Trophoblast cell (in vitro differentiated cells and primary cell): Measurements from ENCODE around the gene LRRC41.
"Not testable (repeated sequence)": the region's sequence is repeated elsewhere in the genome, so short reads cannot be mapped to it uniquely, and the experiment has no call there.

Source experiments
- DNase-seq, 2 donors: peaks; one replicate each; pipeline ENCODE4 v3.0.0-alpha.2; 2016
- H2AFZ ChIP-seq: 2 replicates; pipeline ENCODE4 v1.6.1; 2013; ENCODE audit warnings: low read length, moderate library complexity, mild to moderate bottlenecking; ENCODE audit not compliant: insufficient read depth, poor library complexity
- H2AK5ac ChIP-seq: 2 replicates; pipeline ENCODE4 v1.6.1; 2013; ENCODE audit warnings: mild to moderate bottlenecking, low read length
- H2BK120ac ChIP-seq: 2 replicates; pipeline ENCODE4 v1.6.1; 2013; ENCODE audit warnings: low read length, mild to moderate bottlenecking, moderate library complexity; ENCODE audit not compliant: insufficient read depth, poor library complexity
- H2BK12ac ChIP-seq: 2 replicates; pipeline ENCODE4 v1.6.1; 2013; ENCODE audit warnings: mild to moderate bottlenecking, low read length, moderate library complexity
- H2BK5ac ChIP-seq: 2 replicates; pipeline ENCODE4 v1.6.1; 2013; ENCODE audit warnings: low read length, low read depth, moderate library complexity, mild to moderate bottlenecking; ENCODE audit not compliant: poor library complexity
- H3K14ac ChIP-seq: 2 replicates; pipeline ENCODE4 v1.6.1; 2013; ENCODE audit warnings: mild to moderate bottlenecking, low read length
- H3K18ac ChIP-seq: 2 replicates; pipeline ENCODE4 v1.6.1; 2013; ENCODE audit warnings: mild to moderate bottlenecking, low read length
- H3K23ac ChIP-seq: 2 replicates; pipeline ENCODE4 v1.6.1; 2013; ENCODE audit warnings: low read length
- H3K27ac ChIP-seq: 2 replicates; pipeline ENCODE4 v1.5.1; 2013; ENCODE audit warnings: low read depth, mild to moderate bottlenecking, inconsistent platforms, low read length, moderate library complexity
- H3K27me3 ChIP-seq: 2 replicates; pipeline ENCODE4 v1.6.1; 2013; ENCODE audit warnings: inconsistent platforms, mild to moderate bottlenecking, low read length, moderate library complexity; ENCODE audit not compliant: insufficient read depth
- H3K36me3 ChIP-seq, 2 experiments: 1 replicate in 1 of 2; 2 replicates in 1 of 2; pipeline ENCODE4 v1.6.1; 2013; ENCODE audit warnings: low read length in 2 of 2, mild to moderate bottlenecking in 2 of 2, moderate library complexity in 1 of 2; ENCODE audit not compliant: insufficient read depth in 2 of 2, control insufficient read depth in 1 of 2
- H3K4ac ChIP-seq: 2 replicates; pipeline ENCODE4 v1.6.1; 2013; ENCODE audit warnings: low read depth, mild to moderate bottlenecking, low read length, moderate library complexity
- H3K4me1 ChIP-seq, 2 experiments: 1 replicate in 1 of 2; 2 replicates in 1 of 2; pipeline ENCODE4 v1.6.1; 2013; ENCODE audit warnings: low read length in 2 of 2, mild to moderate bottlenecking in 2 of 2, moderate library complexity in 1 of 2; ENCODE audit not compliant: insufficient read depth in 2 of 2, control insufficient read depth in 1 of 2
- H3K4me2 ChIP-seq: 2 replicates; pipeline ENCODE4 v1.6.1; 2013; ENCODE audit warnings: inconsistent platforms, mild to moderate bottlenecking, low read length, moderate library complexity
- H3K4me3 ChIP-seq: 2 replicates; pipeline ENCODE4 v1.5.1; 2013; ENCODE audit warnings: mild to moderate bottlenecking, low read depth, low read length, inconsistent platforms
- H3K79me1 ChIP-seq: one replicate; pipeline ENCODE4 v1.6.1; 2013; ENCODE audit warnings: low read length
- H3K79me2 ChIP-seq: 2 replicates; pipeline ENCODE4 v1.6.1; 2013; ENCODE audit warnings: low read length, mild to moderate bottlenecking; ENCODE audit not compliant: control insufficient read depth, insufficient read depth, poor library complexity
- H3K9ac ChIP-seq: 2 replicates; pipeline ENCODE4 v1.6.1; 2013; ENCODE audit warnings: mild to moderate bottlenecking, low read length
- H3K9me3 ChIP-seq: 2 replicates; pipeline ENCODE4 v1.6.1; 2013; ENCODE audit warnings: low read depth, mild to moderate bottlenecking, control low read depth, inconsistent platforms, low read length; ENCODE audit not compliant: insufficient read depth
- H4K12ac ChIP-seq: 2 replicates; pipeline ENCODE4 v1.6.1; 2013; ENCODE audit warnings: low read depth, mild to moderate bottlenecking, low read length, moderate library complexity
- H4K8ac ChIP-seq: 2 replicates; pipeline ENCODE4 v1.6.1; 2013; ENCODE audit warnings: low read depth, mild to moderate bottlenecking, low read length, moderate library complexity
- H4K91ac ChIP-seq: one replicate; pipeline ENCODE4 v1.6.1; 2013; ENCODE audit warnings: low read depth, mild to moderate bottlenecking, low read length, moderate library complexity
- WGBS: extraction: QIAGEN DNeasy Blood & Tissue Kit; methylation state at CpG from one replicate; pipeline ENCODE4 v1.1.7; 2013; ENCODE audit warnings: missing lambda C conversion rate; ENCODE audit not compliant: insufficient read length, insufficient coverage; ENCODE audit errors: extremely low coverage; 5-methylcytosine and 5-hydroxymethylcytosine counted together

LRRC41 gene

DNA sequence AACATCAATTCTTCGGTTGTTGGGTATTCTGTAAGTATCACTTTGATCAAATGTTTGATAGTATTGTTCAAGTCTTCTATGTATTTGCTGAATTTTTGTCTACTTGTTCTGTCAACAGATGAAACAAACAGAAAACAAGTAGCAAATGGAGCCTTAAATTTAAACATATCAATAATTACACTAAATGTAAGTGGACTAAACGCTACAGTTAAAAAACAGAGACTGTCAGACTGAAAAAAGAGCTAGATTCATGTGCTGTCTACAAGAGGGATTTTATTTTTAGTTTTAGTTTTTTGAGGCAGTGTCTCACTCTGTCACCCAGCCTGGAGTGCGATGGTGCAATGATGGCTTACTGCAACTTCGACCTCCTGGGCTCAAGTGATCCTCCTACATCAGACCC is 66.5 kb downstream of the LRRC41 start:
- no peak overlapping the region for H3K4me3 ChIP-seq
- H3K36me3 ChIP-seq, result no peaks in the 10 kb centered on the region
- no peak overlapping the region for H2AFZ ChIP-seq
- H3K4ac ChIP-seq, result no peak overlapping the region
- H3K27me3 ChIP-seq, result no peaks in the 10 kb centered on the region
- no peak overlapping the region for H3K27ac ChIP-seq
- no peak overlapping the region for H3K9ac ChIP-seq
- H3K79me1 ChIP-seq, result no peaks in the 10 kb centered on the region
- no peak overlapping the region for H2BK12ac ChIP-seq
- H3K79me2 ChIP-seq, result no peaks in the 10 kb centered on the region
- H3K14ac ChIP-seq, result no peak overlapping the region
- no CpG with 5 or more reads among the region's 4 CpGs for WGBS
- H3K4me1 ChIP-seq, result no peaks in the 10 kb centered on the region
- H2BK120ac ChIP-seq, result no peak overlapping the region
- no peak overlapping the region for H4K91ac ChIP-seq
- H3K9me3 ChIP-seq, result peaks cover 3% of the 10 kb centered on the region
- no peak overlapping the region for H3K4me2 ChIP-seq
- no peak overlapping the region for H4K8ac ChIP-seq
- no peak overlapping the region for H4K12ac ChIP-seq
- no peak overlapping the region for H3K23ac ChIP-seq
- H3K18ac ChIP-seq, result no peak overlapping the region
- DNase-seq, result no peak
- H2BK5ac ChIP-seq, result no peak overlapping the region
- no peak overlapping the region for H2AK5ac ChIP-seq

DNA sequence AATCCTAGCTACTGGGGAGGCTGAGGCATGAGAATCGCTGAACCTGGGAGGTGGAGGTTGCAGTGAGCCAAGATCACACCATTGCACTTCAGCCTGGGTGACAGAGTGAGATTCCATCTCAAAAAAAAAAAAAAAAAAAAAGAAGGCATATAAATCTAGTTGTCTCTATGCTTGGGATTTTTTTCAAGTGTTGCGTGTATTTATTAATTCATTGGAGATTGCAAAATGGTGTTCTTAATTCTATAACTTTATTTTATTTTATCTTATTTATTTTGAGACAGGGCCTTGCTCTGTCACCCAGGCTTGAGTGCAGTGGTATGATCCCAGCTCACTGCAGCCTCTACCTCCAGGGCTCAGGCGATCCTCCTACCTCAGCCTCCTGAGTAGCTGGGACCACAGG is 72.2 kb downstream of the LRRC41 start:
- H3K79me2 ChIP-seq, H4K91ac ChIP-seq, H3K27ac ChIP-seq, DNase-seq, H3K4ac ChIP-seq, H3K9me3 ChIP-seq, H3K79me1 ChIP-seq, H4K8ac ChIP-seq, H3K23ac ChIP-seq, H3K14ac ChIP-seq, H2BK5ac ChIP-seq, H3K4me2 ChIP-seq, H3K18ac ChIP-seq, H3K27me3 ChIP-seq, H3K4me1 ChIP-seq, H4K12ac ChIP-seq, H3K9ac ChIP-seq, H2BK12ac ChIP-seq, H2AFZ ChIP-seq, H2BK120ac ChIP-seq, H3K36me3 ChIP-seq, H3K4me3 ChIP-seq, H2AK5ac ChIP-seq: not testable (repeated sequence)
- no CpG with 5 or more reads among the region's 3 CpGs for WGBS
